Subcutaneous abdominal adipose tissue (tissue), 5 donors: ENCODE results near the gene EBF3.

Experiments used
- H3K27ac ChIP-seq: one replicate; pipeline ENCODE4 v1.7.0; 2013; ENCODE audit warnings: low read depth, mild to moderate bottlenecking, inconsistent platforms, low read length, moderate library complexity
- H3K27me3 ChIP-seq, 5 donors: one replicate each; pipeline ENCODE4 v1.7.0; 2013; ENCODE audit warnings: low read length in 5 of 5, inconsistent platforms in 1 of 5; ENCODE audit not compliant: control insufficient read depth in 5 of 5, insufficient read depth in 4 of 5
- H3K36me3 ChIP-seq, 5 donors: one replicate each; pipeline ENCODE4 v1.7.0; 2013; ENCODE audit warnings: low read length in 5 of 5; ENCODE audit not compliant: control insufficient read depth in 5 of 5, insufficient read depth in 5 of 5
- H3K4me1 ChIP-seq, 5 donors: one replicate each; pipeline ENCODE4 v1.7.0; 2013; ENCODE audit warnings: low read length in 5 of 5, mild to moderate bottlenecking in 3 of 5, moderate library complexity in 1 of 5; ENCODE audit not compliant: control insufficient read depth in 5 of 5, insufficient read depth in 5 of 5
- H3K4me3 ChIP-seq, 5 donors: one replicate each; pipeline ENCODE4 v1.7.0; 2013; ENCODE audit warnings: low read length in 5 of 5, low read depth in 1 of 5
- H3K9ac ChIP-seq, 5 donors: one replicate each; pipeline ENCODE4 v1.7.0; 2013; ENCODE audit warnings: low read length in 5 of 5, mild to moderate bottlenecking in 4 of 5, moderate library complexity in 3 of 5
- H3K9me3 ChIP-seq, 5 donors: one replicate each; pipeline ENCODE4 v1.7.0; 2013; ENCODE audit warnings: low read length in 5 of 5; ENCODE audit not compliant: control insufficient read depth in 5 of 5
- donor health status: healthy.
- donor health status: healthy.
- donor health status: healthy.
- donor health status: healthy.
- donor health status: healthy.

The EBF3 gene

GRCh38 chr10:129966370-129966888, 2.4 kb upstream of the EBF3 start:
- Histone ChIP-seq H3K9ac (peak overlapping the region in 1 of 5 donors; percentile 17), H3K27me3 (peaks cover 0 to 8% (median 0%) of the 10 kb centered on the region in 5 donors), H3K27ac (peak overlapping the region; percentile 37), H3K4me1 (peaks cover 1 to 75% (median 64%) of the 10 kb centered on the region in 5 donors), H3K4me3 (peak overlapping the region in 4 of 5 donors; percentile 26 to 69 (median 52)), H3K36me3 (no peaks in the 10 kb centered on the region), H3K9me3 (no peaks in the 10 kb centered on the region)

GRCh38 chr10:129965959-129966358, 1.9 kb upstream of the EBF3 start:
- Histone ChIP-seq H3K4me3 (peak overlapping the region in 4 of 5 donors; percentile 44 to 69 (median 52)), H3K27me3 (peaks cover 0 to 8% (median 0%) of the 10 kb centered on the region in 5 donors), H3K27ac (peak overlapping the region; percentile 37), H3K4me1 (peaks cover 1 to 76% (median 67%) of the 10 kb centered on the region in 5 donors), H3K36me3 (no peaks in the 10 kb centered on the region), H3K9ac (peak overlapping the region in 2 of 5 donors; percentile 17 to 23), H3K9me3 (no peaks in the 10 kb centered on the region)

DNA sequence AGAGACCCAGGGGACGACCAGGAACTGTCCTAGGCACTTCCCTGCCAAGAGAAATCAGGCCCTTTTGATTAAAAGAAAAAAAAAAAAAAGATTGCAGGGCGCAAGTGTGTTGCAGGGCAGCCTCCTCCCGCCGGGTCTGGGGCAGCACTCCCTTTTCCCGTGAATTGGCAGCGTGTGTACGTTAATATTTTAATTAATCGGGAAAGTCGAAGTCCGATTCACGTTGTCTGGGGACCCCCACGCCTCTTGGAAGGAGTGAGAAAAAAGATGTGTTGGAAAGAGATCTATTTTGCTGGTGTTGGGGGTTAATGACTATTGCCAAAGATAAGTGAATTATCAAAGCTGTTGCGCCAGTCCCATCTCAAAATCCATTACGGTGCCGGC, 1.3 kb upstream of the EBF3 start:
- Histone ChIP-seq H3K36me3 (no peaks in the 10 kb centered on the region), H3K4me3 (peak overlapping the region; percentile 29 to 77 (median 69)), H3K4me1 (peaks cover 1 to 76% (median 67%) of the 10 kb centered on the region in 5 donors), H3K27me3 (peaks cover 0 to 8% (median 0%) of the 10 kb centered on the region in 5 donors), H3K9ac (peak overlapping the region in 3 of 5 donors; percentile 56 to 59 (median 58)), H3K27ac (peak overlapping the region; percentile 37), H3K9me3 (no peaks in the 10 kb centered on the region)

- H3K9me3 ChIP-seq = no peaks in the 10 kb centered on the region
- peak overlapping the region; percentile 75 for H3K27ac ChIP-seq
- H3K27me3 ChIP-seq = peaks cover 0 to 8% (median 0%) of the 10 kb centered on the region in 5 donors
- no peaks in the 10 kb centered on the region for H3K36me3 ChIP-seq
- H3K4me3 ChIP-seq = peak overlapping the region; percentile 51 to 77 (median 69)
- peak overlapping the region in 3 of 5 donors; percentile 56 to 59 (median 58) for H3K9ac ChIP-seq
- H3K4me1 ChIP-seq = peaks cover 1 to 75% (median 63%) of the 10 kb centered on the region in 5 donors
Observed at GRCh38 chr10:129964611-129965424, 744 bp upstream of the EBF3 start.

GRCh38 chr10:129962872-129963640, 1.0 kb downstream of the EBF3 start:
- no peaks in the 10 kb centered on the region for H3K9me3 ChIP-seq
- peak overlapping the region; percentile 66 to 90 (median 83) for H3K4me3 ChIP-seq
- peak overlapping the region; percentile 56 to 78 (median 68) for H3K9ac ChIP-seq
- H3K4me1 ChIP-seq = peaks cover 0 to 79% (median 65%) of the 10 kb centered on the region in 5 donors
- peak overlapping the region; percentile 96 for H3K27ac ChIP-seq
- H3K27me3 ChIP-seq = peaks cover 0 to 8% (median 0%) of the 10 kb centered on the region in 5 donors
- no peaks in the 10 kb centered on the region for H3K36me3 ChIP-seq

GRCh38 chr10:129962031-129962871, 1.8 kb downstream of the EBF3 start:
- Histone ChIP-seq H3K36me3 (no peaks in the 10 kb centered on the region), H3K4me3 (peak overlapping the region; percentile 66 to 90 (median 83)), H3K9ac (peak overlapping the region; percentile 56 to 78 (median 68)), H3K27me3 (peaks cover 0 to 8% (median 0%) of the 10 kb centered on the region in 5 donors), H3K27ac (peak overlapping the region; percentile 96), H3K4me1 (peaks cover 0 to 84% (median 71%) of the 10 kb centered on the region in 5 donors), H3K9me3 (no peaks in the 10 kb centered on the region)

DNA sequence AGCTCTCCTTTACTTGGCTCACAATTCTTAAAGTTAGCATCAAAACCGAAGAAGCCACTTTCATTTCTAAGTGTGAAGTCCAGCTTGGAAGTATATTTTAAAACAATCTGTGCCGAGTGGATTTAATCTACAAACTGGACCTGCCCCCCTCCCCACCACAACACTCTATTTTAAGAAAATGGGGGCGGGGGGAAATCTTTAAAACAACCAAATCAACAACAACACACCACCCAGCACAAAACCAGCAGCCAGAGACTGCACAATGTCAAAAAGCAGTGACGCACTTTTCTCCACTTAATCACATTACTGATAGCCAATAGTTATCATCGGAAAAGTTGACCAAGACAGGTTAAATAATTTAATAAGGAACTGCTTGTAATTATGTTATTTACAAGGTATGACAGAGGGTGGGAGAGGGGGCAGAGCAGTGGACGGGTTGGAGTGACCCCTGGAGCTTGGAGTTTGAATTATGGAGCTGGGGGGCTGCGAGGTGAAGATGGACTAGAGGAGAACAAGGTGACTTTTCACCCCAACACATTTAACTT, 2.8 kb downstream of the EBF3 start:
- Histone ChIP-seq H3K36me3 (peaks cover 0 to 2% (median 0%) of the 10 kb centered on the region in 5 donors), H3K27ac (peak overlapping the region; percentile 96), H3K9ac (peak overlapping the region; percentile 62 to 84 (median 68)), H3K4me1 (peaks cover 4 to 88% (median 74%) of the 10 kb centered on the region in 5 donors), H3K9me3 (no peaks in the 10 kb centered on the region), H3K4me3 (peak overlapping the region; percentile 71 to 90 (median 83)), H3K27me3 (peaks cover 0 to 5% (median 0%) of the 10 kb centered on the region in 5 donors)

DNA sequence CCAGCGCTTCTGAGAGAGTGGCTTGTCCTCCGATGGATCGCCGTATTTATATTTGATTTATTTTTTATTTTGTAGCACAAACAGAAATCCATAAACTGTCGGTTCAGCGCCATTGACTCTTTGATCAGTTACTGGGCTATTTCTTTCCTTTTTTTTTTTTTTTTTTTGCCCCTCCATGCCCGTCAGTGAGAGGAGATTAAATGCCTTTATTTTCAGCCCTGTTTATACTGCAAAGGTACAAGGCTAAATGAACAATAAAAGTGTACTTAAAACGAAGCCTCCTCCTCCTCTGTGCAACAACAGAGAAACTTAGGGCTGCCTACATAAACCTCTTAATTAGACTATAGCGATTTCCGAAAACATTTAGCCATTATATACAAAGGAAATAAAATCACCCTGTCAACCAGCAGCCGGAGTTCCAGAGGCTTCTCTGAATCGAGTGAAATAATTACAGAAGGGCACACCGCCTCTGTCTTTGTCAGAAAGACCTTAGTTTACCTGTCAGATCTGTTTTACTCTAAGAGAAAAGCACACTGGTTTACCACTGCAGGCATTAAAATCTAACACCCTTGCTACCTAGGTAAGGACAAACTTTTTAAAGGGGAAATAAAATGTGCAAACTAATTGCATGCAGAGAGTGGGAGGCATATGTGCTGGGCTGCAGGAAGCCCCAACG, 3.5 kb downstream of the EBF3 start:
- no peaks in the 10 kb centered on the region for H3K9me3 ChIP-seq
- H3K27me3 ChIP-seq = peaks cover 0 to 5% (median 0%) of the 10 kb centered on the region in 5 donors
- peak overlapping the region; percentile 71 to 90 (median 83) for H3K4me3 ChIP-seq
- H3K27ac ChIP-seq = peak overlapping the region; percentile 96
- H3K9ac ChIP-seq = peak overlapping the region; percentile 48 to 84 (median 66)
- H3K4me1 ChIP-seq = peaks cover 4 to 84% (median 74%) of the 10 kb centered on the region in 5 donors
- peaks cover 0 to 3% (median 0%) of the 10 kb centered on the region in 5 donors for H3K36me3 ChIP-seq
